Esophagus (tissue), 2 donors: ENCODE data around the gene ABI3BP. TPM values are rescaled to one million over a fixed set of nuclear protein-coding genes. Genes with fewer than 3 reads are reported as not detected.

Source experiments
- H3K27ac ChIP-seq, 2 donors: one replicate each; pipeline ENCODE4 v1.5.1; 2013; ENCODE audit warnings: low read depth in 2 of 2, mild to moderate bottlenecking in 2 of 2, inconsistent platforms in 1 of 2, low read length in 1 of 2, moderate library complexity in 1 of 2
- H3K27me3 ChIP-seq, 2 donors: one replicate each; pipeline ENCODE4 v1.6.1; 2013; ENCODE audit warnings: low read length in 2 of 2, control low read depth in 1 of 2, mild to moderate bottlenecking in 1 of 2; ENCODE audit not compliant: insufficient read depth in 2 of 2, control insufficient read depth in 1 of 2
- H3K36me3 ChIP-seq, 2 donors: one replicate each; pipeline ENCODE4 v1.6.1; 2013; ENCODE audit warnings: low read length in 1 of 2; ENCODE audit not compliant: control insufficient read depth in 2 of 2, insufficient read depth in 2 of 2
- H3K4me1 ChIP-seq, 2 donors: one replicate each; pipeline ENCODE4 v1.6.1; 2013; ENCODE audit warnings: low read length in 1 of 2; ENCODE audit not compliant: control insufficient read depth in 2 of 2, insufficient read depth in 2 of 2
- H3K4me3 ChIP-seq, 2 donors: one replicate each; pipeline ENCODE4 v1.5.1; 2013; ENCODE audit warnings: low read length in 2 of 2, mild to moderate bottlenecking in 2 of 2, low read depth in 1 of 2, moderate library complexity in 1 of 2
- H3K9me3 ChIP-seq, 2 donors: one replicate each; pipeline ENCODE4 v1.6.1; 2013; ENCODE audit warnings: mild to moderate bottlenecking in 2 of 2, low read depth in 1 of 2, low read length in 1 of 2, moderate library complexity in 1 of 2; ENCODE audit not compliant: control insufficient read depth in 2 of 2, insufficient read depth in 1 of 2
- WGBS, 2 donors: extraction: QIAGEN DNeasy Blood & Tissue Kit; methylation state at CpG; one replicate each; pipeline ENCODE4 v1.1.7; 2013; 5-methylcytosine and 5-hydroxymethylcytosine counted together
- polyA plus RNA-seq, 2 donors: library from polyadenylated mRNA; stranded (reverse); fragments of 200-250 nt; gene quantifications; one replicate each; pipeline ENCODE4 v1.2.3, GENCODE V29; 2013
- donor health status: healthy with polysubstance abuse.
- donor health status: Bipolar disorder and iron deficiency.

The ABI3BP gene
- polyA plus RNA-seq, 2 donors = 2.1 to 4.0 TPM

- Histone ChIP-seq H3K27ac (no peak overlapping the region), H3K4me1 (no peaks in the 10 kb centered on the region), H3K36me3 (peaks cover 0 to 5% of the 10 kb centered on the region in 2 donors), H3K9me3 (no peaks in the 10 kb centered on the region), H3K4me3 (no peak overlapping the region), H3K27me3 (no peaks in the 10 kb centered on the region)
- 83 to 85% methylated on average over 5 of the region's 5 CpGs for WGBS, 2 donors
These were observed 272.8 kb downstream of the ABI3BP start for GRCh38 chr3:100720426-100720825.

DNA sequence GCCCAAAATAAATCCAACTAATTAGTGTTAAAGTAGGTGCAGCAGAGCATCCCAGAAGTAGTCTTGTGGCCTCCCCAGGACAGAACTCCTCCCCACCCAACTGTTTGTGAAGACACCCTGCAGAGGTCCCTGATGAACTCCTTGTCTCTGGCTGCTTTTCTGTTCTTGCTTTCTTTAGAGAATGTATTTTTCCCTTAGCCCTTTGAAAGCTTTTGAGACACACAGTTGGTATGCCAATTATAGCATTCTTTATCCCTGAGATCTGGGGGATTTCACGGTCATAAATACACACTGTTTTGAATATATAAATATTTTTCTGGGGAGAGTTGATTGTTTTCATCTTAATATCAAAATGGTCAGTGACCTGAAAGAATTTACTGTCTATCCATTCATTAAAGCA is 274.1 kb downstream of the ABI3BP start:
- H3K9me3 ChIP-seq = no peaks in the 10 kb centered on the region
- WGBS, 2 donors = 39 to 48% methylated on average over 1 of the region's 1 CpG
- H3K36me3 ChIP-seq = peaks cover 0 to 5% of the 10 kb centered on the region in 2 donors
- H3K4me3 ChIP-seq = no peak overlapping the region
- no peak overlapping the region for H3K27ac ChIP-seq
- H3K27me3 ChIP-seq = no peaks in the 10 kb centered on the region
- no peaks in the 10 kb centered on the region for H3K4me1 ChIP-seq

DNA sequence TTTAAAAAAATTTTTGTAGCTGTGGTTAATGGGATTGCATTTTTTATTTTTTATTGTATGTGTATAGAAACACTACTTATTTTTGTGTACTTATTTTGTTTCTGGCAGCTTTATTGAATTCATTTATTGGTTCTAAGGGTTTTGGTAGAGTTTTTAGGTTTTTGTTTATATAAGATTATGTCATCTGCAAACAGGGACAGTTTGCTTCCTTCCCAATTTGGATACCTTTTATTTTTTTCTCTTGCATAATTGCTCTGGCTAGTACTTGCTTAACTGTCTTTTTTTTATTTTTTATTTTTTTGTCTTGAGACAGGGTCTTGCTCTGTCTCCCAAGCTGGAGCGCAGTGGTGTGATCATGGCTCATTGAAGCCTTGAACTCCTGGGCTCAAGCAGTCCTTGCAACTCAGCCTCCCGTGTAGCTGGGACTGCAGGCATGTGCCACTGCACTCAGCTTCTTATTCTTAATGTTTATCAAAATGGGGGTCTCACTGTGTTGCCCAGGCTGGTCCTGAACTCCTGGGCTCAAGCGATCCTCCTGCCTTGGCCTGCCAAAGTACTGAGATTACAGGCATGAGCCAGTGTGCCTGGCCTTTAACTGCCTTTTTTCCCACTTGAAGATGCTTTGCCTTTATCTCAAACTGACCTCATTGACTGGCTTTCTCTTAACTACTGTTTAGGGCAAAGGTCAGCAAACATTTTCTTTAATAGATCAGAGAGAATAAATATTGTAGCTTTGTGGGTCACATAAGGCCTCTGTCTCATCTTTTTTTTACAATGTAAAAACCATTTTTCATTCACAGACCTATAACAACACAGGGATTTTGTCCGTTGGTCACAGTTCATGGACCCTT is 275.4 kb downstream of the ABI3BP start:
- H3K36me3 ChIP-seq = peaks cover 0 to 5% of the 10 kb centered on the region in 2 donors
- H3K27ac ChIP-seq = no peak overlapping the region
- H3K4me1 ChIP-seq = no peaks in the 10 kb centered on the region
- H3K27me3 ChIP-seq = no peaks in the 10 kb centered on the region
- no peak overlapping the region for H3K4me3 ChIP-seq
- H3K9me3 ChIP-seq = no peaks in the 10 kb centered on the region
- 93 to 94% methylated on average over 4 of the region's 4 CpGs for whole genome bisulfite sequencing, 2 donors

DNA sequence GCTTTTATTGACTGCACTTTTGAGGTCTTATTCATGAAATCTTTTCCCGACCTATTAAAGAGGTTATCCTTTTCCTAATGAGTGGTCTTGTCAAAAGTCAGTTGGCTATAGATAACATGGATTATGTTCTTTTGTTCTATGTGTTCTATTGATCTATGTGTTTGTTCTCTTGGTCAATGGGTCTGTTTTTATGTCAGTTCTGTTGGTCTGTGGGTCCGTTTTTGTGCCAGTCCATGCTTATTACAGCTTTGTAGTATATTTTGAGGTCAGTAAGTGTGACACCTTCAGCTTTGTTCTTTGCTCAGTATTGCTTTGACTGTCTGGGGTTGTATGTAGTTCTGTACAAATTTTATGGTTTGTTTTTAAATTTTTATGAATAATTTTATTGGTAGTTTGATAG is 276.2 kb downstream of the ABI3BP start:
- Histone ChIP-seq H3K36me3 (peaks cover 0 to 5% of the 10 kb centered on the region in 2 donors), H3K4me3 (no peak overlapping the region), H3K9me3 (no peaks in the 10 kb centered on the region), H3K27ac (no peak overlapping the region), H3K27me3 (no peaks in the 10 kb centered on the region), H3K4me1 (no peaks in the 10 kb centered on the region)
- 81 to 83% methylated on average over 2 of the region's 2 CpGs for WGBS, 2 donors

- H3K4me3 ChIP-seq = no peak overlapping the region
- H3K9me3 ChIP-seq = no peaks in the 10 kb centered on the region
- H3K36me3 ChIP-seq = no peaks in the 10 kb centered on the region
- no peaks in the 10 kb centered on the region for H3K4me1 ChIP-seq
- H3K27ac ChIP-seq = no peak overlapping the region
- no peaks in the 10 kb centered on the region for H3K27me3 ChIP-seq
These were observed 278.0 kb downstream of the ABI3BP start for GRCh38 chr3:100715176-100715575.

- no peaks in the 10 kb centered on the region for H3K4me1 ChIP-seq
- 17% methylated on average over 8 of the region's 8 CpGs for WGBS, 2 donors
- no peaks in the 10 kb centered on the region for H3K27me3 ChIP-seq
- H3K9me3 ChIP-seq = no peaks in the 10 kb centered on the region
- H3K27ac ChIP-seq = peak overlapping the region; percentile 99
- H3K4me3 ChIP-seq = peak overlapping the region; percentile 76 to 98
- H3K36me3 ChIP-seq = no peaks in the 10 kb centered on the region
These were observed 282.8 kb downstream of the ABI3BP start for GRCh38 chr3:100710261-100710968.

GRCh38 chr3:100709842-100710260 is 283.4 kb downstream of the ABI3BP start:
- H3K27ac ChIP-seq = peak overlapping the region; percentile 99
- H3K36me3 ChIP-seq = no peaks in the 10 kb centered on the region
- 0 to 1% methylated on average over 19 to 21 of the region's 23 CpGs for WGBS, 2 donors
- no peaks in the 10 kb centered on the region for H3K4me1 ChIP-seq
- H3K9me3 ChIP-seq = no peaks in the 10 kb centered on the region
- no peaks in the 10 kb centered on the region for H3K27me3 ChIP-seq
- H3K4me3 ChIP-seq = peak overlapping the region; percentile 97 to 98

GRCh38 chr3:100708989-100709841 is 284.0 kb downstream of the ABI3BP start, which contains the start of gene TFG:
Gene TFG (plus strand): TSS chr3:100709494. CDS start chr3:100713686, 4,192 bp downstream.
- no peaks in the 10 kb centered on the region for H3K27me3 ChIP-seq
- WGBS, 2 donors = 1% methylated on average over 58 to 76 of the region's 76 CpGs
- no peaks in the 10 kb centered on the region for H3K9me3 ChIP-seq
- H3K36me3 ChIP-seq = no peaks in the 10 kb centered on the region
- peak within 1 kb of the TSS; percentile 99 for H3K27ac ChIP-seq
- no peaks in the 10 kb centered on the region for H3K4me1 ChIP-seq
- peak within 1 kb of the TSS; percentile 97 to 98 for H3K4me3 ChIP-seq

GRCh38 chr3:100708644-100708988 is 284.6 kb downstream of the ABI3BP start:
- Histone ChIP-seq H3K4me1 (no peaks in the 10 kb centered on the region), H3K36me3 (no peaks in the 10 kb centered on the region), H3K9me3 (no peaks in the 10 kb centered on the region), H3K27ac (peak overlapping the region; percentile 34 to 82), H3K4me3 (peak overlapping the region; percentile 97 to 98), H3K27me3 (no peaks in the 10 kb centered on the region)
- WGBS, 2 donors = 58 to 63% methylated on average over 3 of the region's 3 CpGs
